ENCODE data around the gene DESI2.
"Not testable (repeated sequence)": the region's sequence is repeated elsewhere in the genome, so short reads cannot be mapped to it uniquely, and the experiment has no call there.

The DESI2 gene

DNA sequence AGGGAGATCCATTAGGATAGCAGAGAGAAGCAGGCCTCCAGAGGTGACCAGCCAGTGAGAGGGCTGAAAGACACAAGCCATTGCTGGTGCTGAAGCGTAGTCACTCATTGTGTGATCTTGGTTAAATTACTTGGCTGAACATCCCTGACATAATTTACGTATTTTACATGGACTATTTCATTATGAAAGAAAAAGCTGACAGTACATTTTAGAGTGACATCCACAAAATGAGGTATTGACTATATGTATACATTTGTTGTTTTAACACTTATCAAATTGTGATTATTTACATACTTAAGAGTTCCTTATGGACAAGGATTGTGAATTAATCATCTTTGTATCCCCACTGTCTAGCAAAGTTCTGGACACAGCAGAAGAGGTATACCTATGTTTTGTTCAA lies 14.9 kb downstream of the DESI2 start:
- TF ChIP-seq Cebpa-rat (IDR thresholded peaks at IDR 0.05): no peak
- H3K27me3 ChIP-seq: no peaks in the 10 kb centered on the region

DNA sequence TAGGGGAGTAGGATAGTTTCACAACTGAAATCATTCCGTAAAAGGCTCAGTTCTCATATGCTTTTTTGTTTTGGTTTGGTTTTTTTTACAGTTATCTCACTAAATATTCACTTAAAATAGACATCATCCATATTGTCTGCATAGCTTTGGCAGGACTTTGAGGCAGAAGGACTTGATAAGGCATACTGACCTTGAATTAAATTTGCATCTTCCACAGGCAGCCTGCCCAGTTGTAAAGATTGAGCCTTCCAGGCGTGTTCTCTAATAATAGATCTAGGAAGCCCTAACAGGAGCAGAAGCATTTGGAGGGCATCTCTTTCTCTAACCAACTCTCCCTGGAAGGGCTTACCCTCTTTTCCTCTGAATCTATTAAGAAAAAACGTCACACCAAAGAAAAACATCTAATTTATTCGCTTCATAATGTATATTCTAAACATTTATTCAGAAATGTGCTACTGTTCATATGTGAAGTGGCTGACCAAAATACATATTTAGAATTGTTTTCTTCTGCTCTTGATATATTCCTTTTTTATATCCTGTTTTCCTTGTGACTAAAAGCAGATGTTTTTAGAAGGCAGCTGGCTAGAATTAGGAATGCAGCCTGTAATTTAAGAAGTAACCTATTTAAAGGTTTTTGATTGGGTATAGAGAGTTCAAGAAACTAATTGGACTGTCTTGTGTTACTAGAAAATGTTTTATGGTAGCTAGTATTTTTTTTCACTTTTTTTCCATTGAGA lies 20.2 kb downstream of the DESI2 start:
- Histone ChIP-seq H3K9ac (no peak overlapping the region), H3K4me2 (no peak overlapping the region), H3K4me3 (no peak overlapping the region), H4K20me1 (peaks cover 45% of the 10 kb centered on the region), H3K36me3 (peaks cover 66% of the 10 kb centered on the region), H3K27ac (no peak overlapping the region), H3K4me1 (no peaks in the 10 kb centered on the region), H3K9me3 (peaks cover 53% of the 10 kb centered on the region), H3K27me3 (no peaks in the 10 kb centered on the region)
- TF ChIP-seq Cebpa-rat (IDR thresholded peaks at IDR 0.05): no peak

More for the DNA sequence above, 14.9 kb downstream of the DESI2 start:
- no peak overlapping the region for H3K4me3 ChIP-seq
- H3K36me3 ChIP-seq: peaks cover 48% of the 10 kb centered on the region
- H3K4me2 ChIP-seq: no peak overlapping the region
- H3K4me1 ChIP-seq: peaks cover 46% of the 10 kb centered on the region
- no peak overlapping the region for H3K9ac ChIP-seq
- H3K27ac ChIP-seq: no peak overlapping the region
- peaks cover 55% of the 10 kb centered on the region for H4K20me1 ChIP-seq
- peaks cover 49% of the 10 kb centered on the region for H3K9me3 ChIP-seq

DNA sequence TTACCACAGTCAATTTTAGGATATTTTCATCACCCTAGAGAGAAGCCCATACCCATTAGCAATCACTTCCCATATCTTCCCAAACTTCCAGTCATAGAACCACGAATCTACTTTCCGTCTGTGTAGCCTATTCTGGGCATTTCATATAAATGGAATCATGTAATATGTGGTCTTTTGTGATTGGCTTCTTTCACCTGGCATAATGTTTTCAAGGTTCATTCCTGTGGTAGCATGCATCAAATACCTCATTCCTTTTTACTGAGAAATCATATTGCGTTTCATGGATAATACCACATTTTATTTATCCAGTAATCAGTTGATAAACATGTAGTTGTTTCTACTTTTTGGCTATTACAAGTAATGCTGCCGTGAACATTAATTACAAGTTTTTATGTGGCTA lies 21.5 kb downstream of the DESI2 start:
- peaks cover 72% of the 10 kb centered on the region for H3K36me3 ChIP-seq
- H3K27ac ChIP-seq: no peak overlapping the region
- no peak overlapping the region for H3K4me3 ChIP-seq
- no peaks in the 10 kb centered on the region for H3K4me1 ChIP-seq
- H3K4me2 ChIP-seq: no peak overlapping the region
- no peak overlapping the region for H3K9ac ChIP-seq
- peaks cover 44% of the 10 kb centered on the region for H3K9me3 ChIP-seq
- H3K27me3 ChIP-seq: no peaks in the 10 kb centered on the region
- peaks cover 55% of the 10 kb centered on the region; the same call in 1 of the 2 replicates for H4K20me1 ChIP-seq
- no peak for TF ChIP-seq Cebpa-rat (IDR thresholded peaks at IDR 0.05)

DNA sequence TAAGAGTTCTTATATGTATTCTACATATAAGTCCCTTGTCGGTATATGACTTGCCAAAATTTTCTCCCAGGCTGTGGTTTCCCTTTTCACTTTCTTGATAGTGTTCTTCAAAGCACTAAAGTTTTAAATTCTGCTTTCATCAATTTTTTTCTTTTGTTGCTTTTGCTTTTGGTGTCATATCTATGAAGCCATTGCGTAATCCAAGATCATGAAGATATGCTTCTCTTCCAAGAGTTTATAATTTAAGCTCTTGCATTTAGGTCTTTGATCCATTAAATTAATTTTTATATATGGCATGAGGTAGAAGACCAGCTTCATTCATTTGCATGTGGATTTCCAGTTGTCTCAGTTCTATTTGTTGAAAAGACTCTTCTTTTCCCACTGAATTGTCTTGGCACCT lies 22.2 kb downstream of the DESI2 start:
- H4K20me1 ChIP-seq: peaks cover 56% of the 10 kb centered on the region; the same call in 1 of the 2 replicates
- peak; percentile 58; the same call in 1 of the 2 replicates for TF ChIP-seq Cebpa-rat (IDR thresholded peaks at IDR 0.05)
- no peak overlapping the region for H3K4me2 ChIP-seq
- H3K36me3 ChIP-seq: peaks cover 71% of the 10 kb centered on the region
- H3K27me3 ChIP-seq: no peaks in the 10 kb centered on the region
- no peak overlapping the region for H3K9ac ChIP-seq
- H3K4me3 ChIP-seq: no peak overlapping the region
- no peak overlapping the region for H3K27ac ChIP-seq
- peaks cover 43% of the 10 kb centered on the region for H3K9me3 ChIP-seq
- H3K4me1 ChIP-seq: no peaks in the 10 kb centered on the region

DNA sequence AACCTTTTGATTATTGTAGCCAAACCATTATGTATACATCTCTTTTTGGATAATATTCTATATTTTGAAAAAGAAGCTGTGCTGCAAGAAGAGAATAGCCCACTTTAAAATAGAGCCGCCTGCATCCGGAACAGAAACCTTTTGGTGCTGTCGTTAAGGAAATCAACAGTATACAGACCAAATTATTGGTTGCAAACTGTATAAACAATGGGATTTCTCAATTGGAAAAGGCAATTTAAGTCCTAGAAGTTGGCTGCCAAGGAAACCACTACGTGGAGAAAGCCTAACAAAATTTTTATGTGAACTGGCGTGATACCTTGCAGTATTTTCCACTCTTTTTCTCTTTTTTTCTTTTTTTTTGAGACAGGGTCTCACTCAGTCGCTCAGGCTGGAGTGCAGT lies 25.8 kb downstream of the DESI2 start:
- Histone ChIP-seq H3K27ac (no peak overlapping the region), H3K36me3 (peaks cover 73% of the 10 kb centered on the region), H3K4me3 (no peak overlapping the region), H3K9ac (no peak overlapping the region), H3K4me2 (no peak overlapping the region), H3K9me3 (peaks cover 33% of the 10 kb centered on the region), H3K27me3 (no peaks in the 10 kb centered on the region), H4K20me1 (peaks cover 50% of the 10 kb centered on the region; the same call in 1 of the 2 replicates), H3K4me1 (no peaks in the 10 kb centered on the region)
- no peak for TF ChIP-seq Cebpa-rat (IDR thresholded peaks at IDR 0.05)

DNA sequence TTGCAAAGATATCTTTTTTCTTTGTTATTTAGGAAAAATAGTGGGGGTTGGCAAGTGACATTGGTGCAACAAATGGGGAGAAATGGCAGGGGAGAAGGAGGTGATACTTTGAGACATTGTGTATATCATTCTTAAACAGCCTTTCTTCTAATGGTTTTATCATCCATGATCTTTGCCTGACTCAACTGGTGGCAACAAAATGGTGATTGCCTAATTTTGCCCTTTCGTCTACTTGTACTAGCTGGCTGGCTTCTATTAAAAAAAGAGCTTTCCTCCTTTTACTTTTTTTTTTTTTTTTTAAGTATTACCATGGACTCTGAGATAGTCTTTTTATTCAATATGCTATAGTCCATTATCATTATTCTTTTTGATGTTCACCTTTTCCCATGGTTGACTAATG lies 27.7 kb downstream of the DESI2 start:
- no peak overlapping the region for H3K27ac ChIP-seq
- no peak overlapping the region for H3K9ac ChIP-seq
- H3K9me3 ChIP-seq: peaks cover 33% of the 10 kb centered on the region
- H3K36me3 ChIP-seq: peaks cover 68% of the 10 kb centered on the region
- H3K4me1 ChIP-seq: no peaks in the 10 kb centered on the region
- peaks cover 34% of the 10 kb centered on the region for H4K20me1 ChIP-seq
- no peak overlapping the region for H3K4me3 ChIP-seq
- no peak for TF ChIP-seq Cebpa-rat (IDR thresholded peaks at IDR 0.05)
- no peaks in the 10 kb centered on the region for H3K27me3 ChIP-seq
- no peak overlapping the region for H3K4me2 ChIP-seq

DNA sequence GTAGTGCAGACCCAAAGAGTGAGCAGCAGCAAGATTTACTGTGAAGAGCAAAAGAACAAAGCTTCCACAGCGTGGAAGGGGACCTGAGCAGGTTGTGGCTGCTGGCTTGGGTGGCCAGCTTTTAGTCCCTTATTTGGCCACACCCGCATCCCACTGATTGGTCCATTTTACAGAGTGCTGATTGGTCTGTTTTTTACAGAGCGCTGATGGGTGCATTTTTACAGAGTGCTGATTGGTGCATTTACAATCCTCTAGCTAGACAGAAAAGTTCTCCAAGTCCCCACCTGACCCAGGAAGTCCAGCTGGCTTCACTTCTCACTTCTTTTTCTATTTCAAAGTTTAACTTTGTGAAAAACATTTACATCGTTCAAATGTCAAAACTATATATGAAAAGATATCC lies 29.2 kb downstream of the DESI2 start:
- peaks cover 46% of the 10 kb centered on the region for H4K20me1 ChIP-seq
- H3K9me3 ChIP-seq: peaks cover 29% of the 10 kb centered on the region
- not testable (repeated sequence) for H3K27ac ChIP-seq, H3K4me2 ChIP-seq, H3K4me3 ChIP-seq, H3K4me1 ChIP-seq, H3K9ac ChIP-seq, H3K27me3 ChIP-seq
- peaks cover 81% of the 10 kb centered on the region for H3K36me3 ChIP-seq

DNA sequence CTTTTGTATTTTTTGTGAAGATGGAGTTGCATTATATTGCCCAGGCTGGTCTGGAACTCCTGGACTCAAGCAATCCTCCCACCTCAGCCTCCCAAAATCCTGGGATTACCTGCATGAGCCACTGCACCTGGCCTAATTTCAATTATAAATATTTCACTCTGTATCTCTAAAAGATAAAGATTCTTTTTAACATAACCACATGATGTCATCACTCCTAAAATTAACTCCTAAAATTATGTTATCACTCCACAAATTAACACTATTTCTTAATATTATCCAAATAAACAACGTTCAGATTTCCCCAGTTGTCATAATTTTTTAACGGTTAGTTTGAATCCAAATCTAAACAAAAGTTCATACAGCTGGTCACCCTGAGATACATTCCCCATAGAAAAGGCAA lies 43.0 kb downstream of the DESI2 start:
- TF ChIP-seq Cebpa-rat (IDR thresholded peaks at IDR 0.05): no peak
- Histone ChIP-seq H3K36me3 (peaks cover 98% of the 10 kb centered on the region), H3K4me2 (no peak overlapping the region)

DNA sequence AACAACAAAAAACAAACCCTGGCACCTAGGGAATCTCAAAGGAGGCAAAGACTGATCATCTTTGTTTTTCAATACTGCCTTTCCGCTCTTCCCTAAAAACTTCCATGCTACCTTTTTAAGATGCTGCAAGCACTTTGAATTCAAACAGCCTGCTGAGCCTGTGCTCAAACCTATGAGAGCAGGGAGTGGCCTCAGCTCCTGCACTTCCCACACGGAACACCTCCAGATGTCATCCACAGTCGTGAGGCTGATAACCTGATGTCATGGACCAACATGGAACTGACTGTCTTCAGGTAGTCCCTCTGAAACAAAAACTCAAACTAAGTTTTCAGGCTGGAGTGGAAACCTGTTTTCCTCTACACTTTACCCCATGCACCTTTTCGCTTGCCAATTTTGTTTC lies 46.8 kb downstream of the DESI2 start:
- Histone ChIP-seq H4K20me1 (no peaks in the 10 kb centered on the region), H3K36me3 (peaks cover 99% of the 10 kb centered on the region), H3K4me3 (no peak overlapping the region), H3K27me3 (no peaks in the 10 kb centered on the region), H3K4me2 (no peak overlapping the region), H3K27ac (no peak overlapping the region), H3K9me3 (peaks cover 23% of the 10 kb centered on the region), H3K9ac (no peak overlapping the region), H3K4me1 (no peaks in the 10 kb centered on the region)
- TF ChIP-seq Cebpa-rat (IDR thresholded peaks at IDR 0.05): no peak

More for the DNA sequence above, 43.0 kb downstream of the DESI2 start:
- H3K4me1 ChIP-seq: no peaks in the 10 kb centered on the region
- H4K20me1 ChIP-seq: no peaks in the 10 kb centered on the region
- H3K27ac ChIP-seq: no peak overlapping the region
- H3K9ac ChIP-seq: no peak overlapping the region
- H3K4me3 ChIP-seq: no peak overlapping the region
- no peaks in the 10 kb centered on the region for H3K27me3 ChIP-seq
- H3K9me3 ChIP-seq: peaks cover 23% of the 10 kb centered on the region

DNA sequence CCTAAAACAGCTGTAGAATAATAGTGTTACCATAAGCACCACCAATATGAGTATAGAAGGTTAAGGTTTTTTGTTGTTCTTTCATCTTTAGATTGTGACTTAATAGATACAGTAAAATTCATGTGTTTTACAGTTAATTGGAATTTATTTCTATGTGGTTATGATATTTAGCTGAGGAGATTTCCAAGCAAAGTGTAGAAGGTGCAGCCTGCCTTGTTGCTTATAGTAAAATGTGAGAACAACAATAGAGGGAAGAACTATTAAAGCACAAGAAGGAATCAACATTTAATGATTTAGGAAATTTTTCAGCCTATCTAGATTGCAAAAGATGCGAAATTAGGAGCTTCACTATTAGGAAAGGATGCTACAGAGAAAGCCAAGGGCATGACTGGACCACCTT lies 47.9 kb downstream of the DESI2 start:
- Histone ChIP-seq H3K4me2 (no peak overlapping the region), H3K36me3 (peaks cover 99% of the 10 kb centered on the region)
- no peak for TF ChIP-seq Cebpa-rat (IDR thresholded peaks at IDR 0.05)

More for the DNA sequence above, 47.9 kb downstream of the DESI2 start:
- no peak overlapping the region for H3K27ac ChIP-seq
- no peaks in the 10 kb centered on the region for H3K4me1 ChIP-seq
- no peak overlapping the region for H3K9ac ChIP-seq
- H4K20me1 ChIP-seq: no peaks in the 10 kb centered on the region
- peaks cover 23% of the 10 kb centered on the region for H3K9me3 ChIP-seq
- no peaks in the 10 kb centered on the region for H3K27me3 ChIP-seq
- H3K4me3 ChIP-seq: no peak overlapping the region
